Measurements from ENCODE around the gene RER1.

RER1 gene

GRCh38 chr1:2377751-2378440 is 13.7 kb upstream of the RER1 start:
- H3K9ac ChIP-seq (ENCODE audit: low read length): no peak overlapping the region
- H3K27ac ChIP-seq (ENCODE audit: low read depth, low read length): no peak overlapping the region
- H3K4me3 ChIP-seq (ENCODE audit: insufficient read depth, low read length, poor library complexity, severe bottlenecking): no peak overlapping the region
- no peaks in the 10 kb centered on the region for H4K20me1 ChIP-seq (ENCODE audit: low read depth, low read length)
- H3K4me2 ChIP-seq (ENCODE audit: low read depth, low read length, poor library complexity, severe bottlenecking): no peak overlapping the region
- H3K27me3 ChIP-seq (ENCODE audit: low read length): no peaks in the 10 kb centered on the region
- H2AFZ ChIP-seq (ENCODE audit: low read depth, low read length, severe bottlenecking): no peak overlapping the region
- H3F3A ChIP-seq (ENCODE audit: insufficient read depth): no peaks in the 10 kb centered on the region
- no peaks in the 10 kb centered on the region for H3K9me2 ChIP-seq (replicated peaks; ENCODE audit: insufficient read depth, low read length)
- TF ChIP-seq EZH2phosphoT487 (conservative IDR thresholded peaks at IDR 0.05; ENCODE audit: low read length) (no peak), CTCF (IDR thresholded peaks at IDR 0.05; ENCODE audit: insufficient read depth, low read length, poor library complexity, severe bottlenecking) (no peak)
- H3K36me3 ChIP-seq (ENCODE audit: low read length): no peaks in the 10 kb centered on the region
- H3K9me3 ChIP-seq (ENCODE audit: insufficient read depth, low read length): no peaks in the 10 kb centered on the region
- no peaks in the 10 kb centered on the region for H3K79me2 ChIP-seq (ENCODE audit: insufficient read depth, low read length)

GRCh38 chr1:2378441-2378851 is 13.2 kb upstream of the RER1 start:
- no peak overlapping the region for H2AFZ ChIP-seq (ENCODE audit: low read depth, low read length, severe bottlenecking)
- no peaks in the 10 kb centered on the region for H3K9me3 ChIP-seq (ENCODE audit: insufficient read depth, low read length)
- no peak overlapping the region for H3K4me2 ChIP-seq (ENCODE audit: low read depth, low read length, poor library complexity, severe bottlenecking)
- no peaks in the 10 kb centered on the region for H3K9me2 ChIP-seq (replicated peaks; ENCODE audit: insufficient read depth, low read length)
- no peaks in the 10 kb centered on the region for H3K79me2 ChIP-seq (ENCODE audit: insufficient read depth, low read length)
- H3K4me3 ChIP-seq (ENCODE audit: insufficient read depth, low read length, poor library complexity, severe bottlenecking): no peak overlapping the region
- H3K27ac ChIP-seq (ENCODE audit: low read depth, low read length): no peak overlapping the region
- TF ChIP-seq CTCF (IDR thresholded peaks at IDR 0.05; ENCODE audit: insufficient read depth, low read length, poor library complexity, severe bottlenecking) (no peak), EZH2phosphoT487 (conservative IDR thresholded peaks at IDR 0.05; ENCODE audit: low read length) (no peak)
- no peaks in the 10 kb centered on the region for H3F3A ChIP-seq (ENCODE audit: insufficient read depth)
- no peaks in the 10 kb centered on the region for H4K20me1 ChIP-seq (ENCODE audit: low read depth, low read length)
- H3K36me3 ChIP-seq (ENCODE audit: low read length): no peaks in the 10 kb centered on the region
- no peaks in the 10 kb centered on the region for H3K27me3 ChIP-seq (ENCODE audit: low read length)
- H3K9ac ChIP-seq (ENCODE audit: low read length): no peak overlapping the region

GRCh38 chr1:2378956-2379732 is 12.5 kb upstream of the RER1 start:
- H3K4me2 ChIP-seq (ENCODE audit: low read depth, low read length, poor library complexity, severe bottlenecking): no peak overlapping the region
- no peak overlapping the region for H3K4me3 ChIP-seq (ENCODE audit: insufficient read depth, low read length, poor library complexity, severe bottlenecking)

More at GRCh38 chr1:2378956-2379732, 12.5 kb upstream of the RER1 start:
- Histone ChIP-seq H3K36me3 (ENCODE audit: low read length) (no peaks in the 10 kb centered on the region), H3F3A (ENCODE audit: insufficient read depth) (no peaks in the 10 kb centered on the region), H3K27me3 (ENCODE audit: low read length) (no peaks in the 10 kb centered on the region), H3K79me2 (ENCODE audit: insufficient read depth, low read length) (no peaks in the 10 kb centered on the region), H3K27ac (ENCODE audit: low read depth, low read length) (no peak overlapping the region), H3K9me2 (replicated peaks; ENCODE audit: insufficient read depth, low read length) (no peaks in the 10 kb centered on the region), H3K9me3 (ENCODE audit: insufficient read depth, low read length) (no peaks in the 10 kb centered on the region), H2AFZ (ENCODE audit: low read depth, low read length, severe bottlenecking) (no peak overlapping the region), H3K9ac (ENCODE audit: low read length) (no peak overlapping the region), H4K20me1 (ENCODE audit: low read depth, low read length) (no peaks in the 10 kb centered on the region)
- no peak for TF ChIP-seq CTCF (IDR thresholded peaks at IDR 0.05; ENCODE audit: insufficient read depth, low read length, poor library complexity, severe bottlenecking)
- no peak for TF ChIP-seq EZH2phosphoT487 (conservative IDR thresholded peaks at IDR 0.05; ENCODE audit: low read length)

Measured in SU-DHL-6 (cell line).